ENCODE results near the gene PRKG1.

Gene PRKG1

DNA sequence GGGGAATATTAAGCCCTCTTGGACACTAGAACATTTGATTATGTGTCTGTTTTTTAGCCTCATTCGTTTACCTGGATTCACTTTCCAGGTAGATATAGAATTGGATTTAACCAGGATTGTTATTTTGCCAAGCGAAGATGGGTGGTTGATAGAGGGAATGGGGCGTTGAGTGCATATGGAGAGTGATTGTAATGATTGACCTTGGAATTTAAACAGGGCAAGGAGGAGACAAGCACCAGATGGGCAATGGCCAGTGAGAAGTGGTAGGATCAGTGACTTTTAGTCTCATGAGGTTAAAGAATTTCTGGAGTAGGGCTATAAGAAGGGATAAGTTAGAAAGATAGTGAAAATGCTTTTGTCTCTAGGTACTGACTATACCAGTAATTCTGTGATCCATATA, 836.3 kb downstream of the PRKG1 start:
- FAIRE-seq (no peak), DNase-seq (ENCODE audit: extremely low spot score, insufficient read length, low read depth) (no peak)

GRCh38 chr10:51911723-51912122, 837.4 kb downstream of the PRKG1 start:
- FAIRE-seq (no peak), DNase-seq (ENCODE audit: extremely low spot score, insufficient read length, low read depth) (no peak)

- FAIRE-seq (no peak), DNase-seq (ENCODE audit: extremely low spot score, insufficient read length, low read depth) (no peak)
Measured at GRCh38 chr10:51915031-51915542, 840.8 kb downstream of the PRKG1 start.

- FAIRE-seq (no peak), DNase-seq (ENCODE audit: extremely low spot score, insufficient read length, low read depth) (no peak)
Measured at GRCh38 chr10:51918440-51918839, 844.2 kb downstream of the PRKG1 start.

DNA sequence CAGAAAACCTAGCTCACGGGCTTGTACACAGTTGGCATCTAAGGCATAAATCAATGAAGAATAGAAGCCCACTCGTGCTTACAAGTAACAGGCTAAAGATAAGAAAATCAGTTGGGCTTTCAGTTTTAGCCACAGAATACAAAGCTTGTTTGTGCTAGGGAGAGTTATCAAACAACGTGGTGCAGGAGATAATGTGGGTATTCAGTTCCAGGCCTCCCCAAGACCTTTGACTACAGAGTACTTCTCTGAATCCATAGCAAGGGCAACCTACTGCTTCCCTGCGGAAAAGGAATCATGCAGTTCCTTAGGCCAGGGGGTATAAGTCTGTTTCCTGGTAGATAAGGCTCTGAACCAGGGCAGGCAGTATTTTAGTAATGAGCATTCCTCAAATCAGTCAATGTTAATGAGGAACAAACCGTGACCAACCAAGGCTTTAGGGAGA, 844.6 kb downstream of the PRKG1 start:
- FAIRE-seq (no peak), DNase-seq (ENCODE audit: extremely low spot score, insufficient read length, low read depth) (no peak)

DNA sequence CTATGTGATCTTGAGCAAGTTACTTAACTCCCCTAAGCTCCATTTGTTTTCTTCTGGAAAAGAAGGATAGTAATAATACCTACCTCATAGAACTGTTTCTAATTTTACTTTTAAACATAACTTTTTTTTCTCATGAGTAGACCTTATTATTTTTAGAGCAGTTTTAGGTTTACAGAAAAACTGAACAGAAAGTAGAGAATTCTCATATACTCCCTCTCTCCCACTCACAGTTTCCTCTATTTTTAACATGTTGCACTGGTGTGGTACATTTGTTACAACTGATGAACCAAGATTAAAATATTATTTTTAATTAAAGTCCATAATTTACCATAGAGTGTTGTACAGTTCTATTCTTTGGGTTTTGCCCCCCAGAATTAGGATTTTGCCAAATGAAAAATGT, 846.4 kb downstream of the PRKG1 start:
- DNase-seq (ENCODE audit: extremely low spot score, insufficient read length, low read depth): no peak

DNA sequence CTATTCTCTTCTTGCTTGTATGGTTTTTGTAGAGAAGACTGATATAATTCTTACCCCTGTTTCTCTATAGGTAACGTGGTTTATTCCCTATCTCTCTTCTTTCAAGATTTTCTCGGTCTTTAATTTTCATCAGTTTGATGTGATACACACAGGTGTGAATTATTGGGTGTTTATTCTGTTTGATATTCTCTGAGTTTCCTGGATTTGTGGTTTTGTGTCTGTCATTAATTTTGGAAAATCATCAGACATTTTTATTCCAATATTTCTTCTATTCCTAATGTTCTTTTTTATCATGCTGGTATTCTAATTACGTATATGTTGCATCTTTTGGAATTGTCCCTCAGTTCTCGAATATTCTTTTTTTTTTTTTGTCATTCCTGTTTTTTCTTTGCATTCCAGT, 850.1 kb downstream of the PRKG1 start:
- DNase-seq (ENCODE audit: extremely low spot score, insufficient read length, low read depth) (no peak), FAIRE-seq (no peak)

More for the DNA sequence above, 846.4 kb downstream of the PRKG1 start:
- no peak for FAIRE-seq

- FAIRE-seq: no peak
- no peak for DNase-seq (ENCODE audit: extremely low spot score, insufficient read length, low read depth)
Measured at GRCh38 chr10:51926337-51926736, 852.0 kb downstream of the PRKG1 start.

DNA sequence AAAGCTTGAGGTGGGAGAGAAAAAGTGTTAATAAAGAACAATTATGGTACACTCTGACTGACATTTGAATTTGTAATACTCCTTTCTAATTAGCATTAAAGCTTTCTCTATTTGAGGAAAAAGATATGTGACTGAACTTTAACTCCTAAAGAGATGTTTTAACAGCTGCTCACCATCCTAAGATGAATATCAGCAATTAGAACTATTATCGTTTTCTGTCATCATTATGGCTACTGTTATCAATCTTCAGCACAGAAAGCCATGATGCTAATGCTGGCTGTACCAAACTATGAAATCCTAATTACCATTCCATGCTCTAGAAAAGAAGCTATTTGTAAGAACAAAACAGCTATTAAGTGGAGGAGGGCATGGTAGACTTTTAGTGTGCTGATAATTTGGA, 853.9 kb downstream of the PRKG1 start:
- no peak for DNase-seq (ENCODE audit: extremely low spot score, insufficient read length, low read depth)

GRCh38 chr10:51932530-51932929, 858.2 kb downstream of the PRKG1 start:
- no peak for DNase-seq (ENCODE audit: extremely low spot score, insufficient read length, low read depth)
- FAIRE-seq: no peak

More for the DNA sequence above, 853.9 kb downstream of the PRKG1 start:
- FAIRE-seq: no peak

DNA sequence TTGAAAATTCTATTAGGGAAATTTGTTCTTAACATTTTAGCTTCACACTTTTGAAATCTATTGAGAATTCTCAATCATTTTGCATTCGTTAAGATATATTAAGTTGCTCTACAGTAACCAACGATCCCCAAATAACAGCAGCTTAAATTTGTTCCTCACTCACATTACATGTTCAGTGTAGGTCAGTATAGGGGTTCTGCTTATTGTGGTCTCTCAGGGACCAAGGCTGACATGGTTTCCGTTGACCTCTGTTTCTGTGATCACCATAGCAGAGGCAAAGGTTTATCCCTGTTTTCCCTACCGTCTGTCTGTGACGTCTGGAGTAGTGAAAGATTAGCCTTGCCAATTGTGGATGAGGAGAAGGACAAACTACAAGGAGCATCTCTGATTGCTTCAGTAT, 860.1 kb downstream of the PRKG1 start:
- no peak for DNase-seq (ENCODE audit: extremely low spot score, insufficient read length, low read depth)
- FAIRE-seq: no peak

GRCh38 chr10:51935341-51935740, 861.1 kb downstream of the PRKG1 start:
- FAIRE-seq (no peak), DNase-seq (ENCODE audit: extremely low spot score, insufficient read length, low read depth) (no peak)

GRCh38 chr10:51937308-51938140, 863.2 kb downstream of the PRKG1 start:
- FAIRE-seq (no peak), DNase-seq (ENCODE audit: extremely low spot score, insufficient read length, low read depth) (no peak)

GRCh38 chr10:51950371-51950995, 876.2 kb downstream of the PRKG1 start:
- no peak for DNase-seq (ENCODE audit: extremely low spot score, insufficient read length, low read depth)
- FAIRE-seq: no peak

- FAIRE-seq (no peak), DNase-seq (ENCODE audit: extremely low spot score, insufficient read length, low read depth) (no peak)
Measured at GRCh38 chr10:51950996-51951555, 876.8 kb downstream of the PRKG1 start.

DNA sequence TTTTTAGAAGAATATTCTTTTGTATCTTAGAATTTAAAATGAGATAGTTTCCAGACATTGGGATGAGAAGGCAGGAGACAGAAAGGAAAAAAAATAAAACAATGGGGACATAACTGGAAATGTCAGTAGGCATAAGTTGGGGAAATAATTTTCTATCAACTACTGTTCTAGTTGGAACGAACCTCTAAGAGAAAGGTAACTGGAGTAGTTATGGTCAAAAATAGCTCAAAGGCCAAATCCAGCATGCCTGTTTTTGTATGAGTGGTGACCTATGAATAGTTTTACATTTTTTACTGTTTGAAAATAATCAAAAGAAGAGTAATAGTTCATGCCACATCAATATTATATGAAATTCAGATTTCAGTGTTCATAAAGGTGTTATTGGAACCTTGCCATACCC, 877.3 kb downstream of the PRKG1 start:
- no peak for DNase-seq (ENCODE audit: extremely low spot score, insufficient read length, low read depth)
- no peak for FAIRE-seq

DNA sequence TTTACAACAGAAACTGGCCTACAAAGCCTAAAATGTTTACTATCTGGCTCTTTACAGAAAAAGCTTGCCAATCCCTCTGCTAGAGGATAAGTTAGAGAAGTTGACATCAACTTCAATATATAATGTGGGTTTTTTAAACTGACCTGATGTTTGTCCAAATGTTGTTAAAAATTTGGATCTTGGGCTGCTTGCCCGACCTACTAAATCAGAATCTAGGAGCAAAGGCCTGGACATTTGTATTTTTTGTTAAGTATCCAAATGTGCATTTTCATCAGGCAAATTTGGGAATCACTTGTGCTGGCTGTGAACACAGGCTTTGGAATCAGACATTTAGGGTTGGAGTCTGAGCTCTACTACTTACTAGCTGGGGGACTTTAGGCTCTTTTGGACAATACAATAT, 877.8 kb downstream of the PRKG1 start:
- no peak for FAIRE-seq
- DNase-seq (ENCODE audit: extremely low spot score, insufficient read length, low read depth): no peak

DNA sequence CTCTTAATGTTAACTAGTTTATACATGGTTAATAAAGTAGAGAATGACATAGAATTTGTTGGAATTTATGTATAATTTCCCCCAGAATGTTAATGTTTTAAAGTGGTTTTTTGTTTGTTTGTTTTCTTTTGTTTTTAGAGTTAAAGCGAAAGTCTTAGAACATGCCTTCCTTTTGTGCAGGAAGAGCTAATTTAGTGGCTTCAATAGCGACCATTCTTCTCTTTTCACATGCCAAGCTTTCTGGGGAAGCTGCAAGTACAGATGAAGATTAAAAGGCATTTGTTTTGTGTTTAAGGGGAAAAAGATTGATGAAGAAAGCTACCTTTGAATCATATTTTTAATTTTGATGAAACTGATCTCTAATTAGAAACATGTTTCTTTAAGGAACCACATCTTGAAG, 881.4 kb downstream of the PRKG1 start:
- FAIRE-seq: no peak

GRCh38 chr10:51956822-51957221, 882.5 kb downstream of the PRKG1 start:
- FAIRE-seq (no peak), DNase-seq (ENCODE audit: extremely low spot score, insufficient read length, low read depth) (no peak)

More for the DNA sequence above, 881.4 kb downstream of the PRKG1 start:
- no peak for DNase-seq (ENCODE audit: extremely low spot score, insufficient read length, low read depth)

DNA sequence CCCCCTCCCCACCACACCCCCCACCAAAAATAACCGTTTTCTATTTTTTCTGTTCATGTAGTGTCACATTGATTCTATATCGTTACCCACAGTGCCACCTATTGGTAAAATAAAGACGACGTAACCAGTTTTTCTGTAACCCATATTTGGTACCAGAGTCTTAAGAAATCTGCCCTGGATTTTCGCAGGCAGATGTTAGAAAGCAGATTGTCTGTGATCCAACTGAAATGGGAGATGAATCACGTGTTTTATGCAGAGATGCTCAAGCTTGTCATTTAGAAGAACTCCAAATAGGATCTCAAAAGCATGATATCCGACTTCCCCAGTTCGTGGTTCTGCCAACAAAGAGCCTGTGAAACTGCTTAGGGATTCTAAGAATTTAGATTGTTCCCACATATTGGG, 886.2 kb downstream of the PRKG1 start:
- FAIRE-seq: peak; percentile 61
- DNase-seq (ENCODE audit: extremely low spot score, insufficient read length, low read depth): no peak

GRCh38 chr10:51961401-51961800, 887.1 kb downstream of the PRKG1 start:
- DNase-seq (ENCODE audit: extremely low spot score, insufficient read length, low read depth) (no peak), FAIRE-seq (no peak)

All from GM18507 (cell line).